T-cell (primary cell): ENCODE data around the gene ARAP3. TPM values are rescaled to one million over a fixed set of nuclear protein-coding genes. Genes with fewer than 3 reads are reported as not detected.
A peak's percentile ranks its signal among the peaks of the same experiment; 100 is the strongest.

Experiments used
- ATAC-seq, 4 experiments: fragments of 200-7000 bp in 3 of 4; fragments of 150-1000 bp in 1 of 4; cut with Tn5 transposase; replicated peaks in 1 of 4; 1 replicate in 3 of 4; 2 replicates in 1 of 4; pipeline ENCODE4 v1.10.0; 2021; ENCODE audit warnings: moderate library complexity in 3 of 4, mild to moderate bottlenecking in 2 of 4, moderate number of reproducible peaks in 1 of 4
- CTCF ChIA-PET, 2 donors: fragments of 300-600 bp; sonication (Branson Sonifier 250); formaldehyde crosslinking; loops; one replicate each; lab custom pipeline; 2022; ENCODE audit warnings: antibody characterized with exemption in 2 of 2; lab: Charles Lee
- POLR2A ChIA-PET, 2 donors: fragments of 300-600 bp; sonication (Branson Sonifier 250); formaldehyde crosslinking; loops; one replicate each; lab custom pipeline; 2022; ENCODE audit warnings: antibody characterized with exemption in 2 of 2; lab: Charles Lee
- DNase-seq, 35 experiments: peaks; one replicate each; pipeline versions ENCODE4 v3.0.0 to v3.0.0-alpha.2; 2013 to 2023
- H3K27ac ChIP-seq: one replicate; pipeline ENCODE4 v1.5.1; 2013; ENCODE audit warnings: low read length
- H3K27me3 ChIP-seq, 2 experiments: replicated peaks in 1 of 2; 1 replicate in 1 of 2; 2 replicates in 1 of 2; pipeline versions ENCODE4 v1.6.1 to v1.7.0; 2013; ENCODE audit warnings: low read length in 1 of 2, mixed read lengths in 1 of 2; ENCODE audit not compliant: control insufficient read depth in 2 of 2, insufficient read depth in 2 of 2; ENCODE audit errors: extremely low read depth in 1 of 2
- H3K36me3 ChIP-seq, 2 donors: 1 replicate in 1 of 2; 2 replicates in 1 of 2; pipeline versions ENCODE4 v1.6.1 to v1.7.0; 2013; ENCODE audit warnings: low read length in 1 of 2; ENCODE audit not compliant: control insufficient read depth in 2 of 2, insufficient read depth in 1 of 2; ENCODE audit errors: extremely low read depth in 1 of 2
- H3K4me1 ChIP-seq, 2 experiments: 1 replicate in 1 of 2; 2 replicates in 1 of 2; pipeline versions ENCODE4 v1.6.1 to v1.7.0; 2013; ENCODE audit warnings: low read length in 2 of 2, mixed read lengths in 1 of 2; ENCODE audit not compliant: insufficient read depth in 2 of 2, control insufficient read depth in 1 of 2; ENCODE audit errors: extremely low read depth in 1 of 2
- H3K4me3 ChIP-seq, 2 donors: 1 replicate in 1 of 2; 2 replicates in 1 of 2; pipeline versions ENCODE4 v1.5.1 to v1.7.0; 2013; ENCODE audit warnings: mild to moderate bottlenecking in 2 of 2, low read length in 1 of 2, moderate library complexity in 1 of 2; ENCODE audit not compliant: control insufficient read depth in 1 of 2; ENCODE audit errors: extremely low read depth in 1 of 2
- H3K9me3 ChIP-seq: 2 replicates; pipeline ENCODE4 v1.7.0; 2013
- H3K27ac Mint-ChIP-seq, 2 donors: one replicate each; pipeline ENCODE4 v1.8.0; 2020 to 2021; ENCODE audit warnings: mild to moderate bottlenecking in 2 of 2, mixed read lengths in 2 of 2
- H3K27me3 Mint-ChIP-seq, 2 donors: one replicate each; pipeline ENCODE4 v1.8.0; 2021 to 2022; ENCODE audit warnings: mixed read lengths in 2 of 2
- H3K36me3 Mint-ChIP-seq: one replicate; pipeline ENCODE4 v1.8.0; 2021; ENCODE audit warnings: mixed read lengths
- H3K4me1 Mint-ChIP-seq, 3 donors: one replicate each; pipeline ENCODE4 v1.8.0; 2020 to 2022; ENCODE audit warnings: mixed read lengths in 3 of 3, mild to moderate bottlenecking in 1 of 3
- H3K4me3 Mint-ChIP-seq, 3 donors: one replicate each; pipeline ENCODE4 v1.8.0; 2020 to 2022; ENCODE audit warnings: mild to moderate bottlenecking in 3 of 3, mixed read lengths in 3 of 3, moderate library complexity in 3 of 3
- H3K9me3 Mint-ChIP-seq, 3 donors: one replicate each; pipeline ENCODE4 v1.8.0; 2020 to 2022; ENCODE audit warnings: mixed read lengths in 3 of 3
- WGBS: methylation state at CpG from one replicate; pipeline ENCODE4 v1.1.5; 2013; ENCODE audit warnings: missing lambda C conversion rate; ENCODE audit not compliant: insufficient coverage; 5-methylcytosine and 5-hydroxymethylcytosine counted together
- total RNA-seq, 35 experiments: library from RNA in 6 of 35; stranded (reverse) in 6 of 35; fragments of 120-200 nt in 1 of 35; gene quantifications; one replicate each; pipeline versions ENCODE4 v1.2.1 to v1.2.4 and lab custom pipeline; 2013 to 2026

Gene ARAP3
- total RNA-seq, 5 donors from 2014 or later (not counting 1 experiment from before 2014, with no cell fraction given): 1.2 to 25.6 (median 20.5) TPM

DNA sequence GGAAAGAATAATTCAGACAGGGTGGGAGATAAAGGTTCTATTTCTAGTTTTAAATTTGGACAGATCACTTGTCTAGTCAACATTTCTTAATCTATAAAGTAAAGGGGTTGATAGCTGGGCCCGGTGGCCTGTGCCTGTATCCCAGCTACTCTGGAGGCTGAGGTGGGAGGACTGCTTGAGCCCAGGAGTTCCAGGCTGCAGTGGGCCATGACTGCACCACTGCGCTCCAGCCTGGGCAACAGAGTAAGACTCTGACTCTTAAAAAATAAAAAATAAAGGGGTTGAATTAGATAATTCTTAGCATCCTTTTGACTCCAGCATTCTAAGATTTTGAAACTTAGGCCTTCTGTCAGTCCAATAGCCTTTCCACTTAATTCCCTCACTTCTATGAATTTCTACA lies 74.0 kb downstream of the ARAP3 start:
- no CpG with 5 or more reads among the region's 2 CpGs for WGBS
- CTCF ChIA-PET: interaction anchor here (0.9 to 5.3 kb wide), 10 partner anchors 10 to 818 kb away, joined by 3 to 86 read pairs (median 8); partner anchors contain the start of genes DIAPH1 (in 1 of the 2), HDAC3 (in 1 of the 2), RELL2 (in 1 of the 2) and TAF7 (in 1 of the 2)
- POLR2A ChIA-PET: interaction anchor here (0.5 to 1.2 kb wide), 4 partner anchors 9 to 28 kb away, joined by 3 to 17 read pairs (median 6); no protein-coding TSS in a partner anchor
- no peak for ATAC-seq
- Mint-ChIP-seq H3K9me3 (no peaks in the 10 kb centered on the region), H3K4me3 (peak overlapping the region; percentile 47 to 73 (median 49)), H3K27ac (peak overlapping the region; percentile 88 to 92), H3K27me3 (no peaks in the 10 kb centered on the region), H3K36me3 (peaks cover 13% of the 10 kb centered on the region), H3K4me1 (peaks cover 92 to 99% (median 94%) of the 10 kb centered on the region in 3 donors)
- Histone ChIP-seq H3K27me3 (no peaks in the 10 kb centered on the region), H3K4me3 (no peak overlapping the region), H3K36me3 (peaks cover 0 to 9% of the 10 kb centered on the region in 2 donors), H3K27ac (peak overlapping the region; percentile 83), H3K4me1 (peaks cover 46 to 89% of the 10 kb centered on the region in 2 experiments), H3K9me3 (no peaks in the 10 kb centered on the region)
- no peak for DNase-seq

DNA sequence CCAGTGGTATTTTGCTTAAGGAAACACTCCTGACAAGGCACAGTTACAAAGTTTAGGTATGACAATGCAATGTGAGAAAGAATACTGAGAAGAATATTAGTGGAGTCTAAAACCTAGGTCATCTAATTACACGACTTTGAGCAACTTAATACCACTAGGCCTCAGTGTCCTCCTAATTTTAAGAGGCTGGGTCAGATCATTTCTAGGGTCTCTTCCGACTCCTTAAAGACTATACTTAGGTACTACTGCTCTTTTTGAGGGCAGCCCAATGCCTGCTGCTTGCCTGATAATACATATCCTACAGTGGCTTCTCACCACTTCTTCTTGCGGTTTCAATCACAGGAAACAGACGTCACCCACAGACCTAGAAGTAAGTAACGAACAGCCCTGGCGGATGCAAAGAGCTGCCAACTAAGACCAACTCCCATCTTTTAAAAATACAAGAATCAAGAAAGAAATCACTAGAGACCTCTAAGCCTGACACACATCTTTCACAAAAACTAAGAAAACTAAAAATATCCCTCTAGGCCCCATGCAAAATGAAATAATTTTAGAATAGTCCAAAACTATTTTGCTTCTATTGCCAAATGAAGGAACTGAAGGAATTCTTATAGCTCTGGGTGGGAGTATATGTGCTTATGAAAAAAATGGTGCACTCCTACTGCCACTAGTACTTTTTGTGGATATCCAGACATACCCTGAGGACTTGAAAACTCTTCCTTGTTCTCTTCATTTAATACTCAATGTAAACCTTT lies 76.3 kb downstream of the ARAP3 start:
- WGBS: 0% methylated on average over 2 of the region's 6 CpGs
- Histone ChIP-seq H3K27me3 (no peaks in the 10 kb centered on the region), H3K4me3 (peak overlapping the region; percentile 32 to 38), H3K9me3 (no peaks in the 10 kb centered on the region), H3K36me3 (no peaks in the 10 kb centered on the region), H3K27ac (peak overlapping the region; percentile 83), H3K4me1 (peaks cover 49 to 86% of the 10 kb centered on the region in 2 experiments)
- H3K27me3 Mint-ChIP-seq: no peaks in the 10 kb centered on the region
- peaks cover 6% of the 10 kb centered on the region for H3K36me3 Mint-ChIP-seq
- no peaks in the 10 kb centered on the region for H3K9me3 Mint-ChIP-seq
- ATAC-seq (peak; percentile 97 to 98 (median 98)), DNase-seq (peak; percentile 35 to 92 (median 75))
- peak overlapping the region; percentile 88 to 92 for H3K27ac Mint-ChIP-seq
- ChIA-PET CTCF (interaction anchor here in 1 of 2 donors (0.6 to 5.3 kb wide), 11 partner anchors 8 to 489 kb away, joined by 3 to 86 read pairs (median 5); partner anchors contain the start of genes DIAPH1, FCHSD1, HDAC3 and PCDHGA10), POLR2A (interaction anchor here (0.6 to 1.8 kb wide), 6 partner anchors 11 to 504 kb away, joined by 3 to 16 read pairs (median 3); no protein-coding TSS in a partner anchor)
- H3K4me3 Mint-ChIP-seq: peak overlapping the region; percentile 63 to 73 (median 72)
- peaks cover 93 to 96% (median 94%) of the 10 kb centered on the region in 3 donors for H3K4me1 Mint-ChIP-seq

DNA sequence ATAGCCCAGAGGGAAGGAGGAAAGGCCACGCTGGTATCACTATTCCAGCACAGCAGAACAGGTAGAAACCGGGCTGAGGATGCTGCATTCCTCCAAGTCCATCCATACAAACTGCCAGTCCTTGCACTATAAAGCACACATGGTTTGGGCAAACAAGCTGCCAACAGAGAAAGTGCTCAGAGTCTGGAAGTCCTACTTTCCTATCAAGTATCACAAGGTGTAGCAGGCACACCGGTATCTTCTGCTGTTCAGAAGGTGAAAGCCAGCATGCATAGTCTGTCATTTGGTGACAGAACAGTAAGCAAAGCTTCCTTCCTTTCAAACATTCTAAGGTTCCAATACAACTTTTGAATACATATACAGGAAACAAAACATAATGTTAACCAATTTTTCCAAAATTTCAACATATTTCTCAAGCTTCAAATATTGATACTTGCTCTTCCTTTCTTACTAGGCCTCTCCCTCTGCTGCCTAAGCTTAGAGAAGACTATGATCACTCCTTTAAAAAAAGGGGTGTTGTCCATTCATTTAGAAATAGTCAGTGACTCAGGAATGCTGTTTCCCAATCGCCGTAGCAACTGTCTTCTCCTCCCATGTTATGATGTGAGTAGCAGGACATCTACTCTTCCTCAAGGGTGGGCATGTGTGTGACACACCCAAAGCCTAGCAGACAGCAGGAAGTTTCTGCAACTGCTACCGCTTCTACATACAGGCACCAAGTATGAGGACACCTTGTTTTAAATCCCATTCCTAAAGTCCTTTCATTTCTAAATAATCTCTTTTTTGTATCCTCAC lies 77.9 kb downstream of the ARAP3 start:
- Histone ChIP-seq H3K4me1 (peaks cover 52 to 88% of the 10 kb centered on the region in 2 experiments), H3K4me3 (peak overlapping the region; percentile 12 to 51), H3K27ac (peak overlapping the region; percentile 83), H3K27me3 (no peaks in the 10 kb centered on the region), H3K9me3 (no peaks in the 10 kb centered on the region), H3K36me3 (no peaks in the 10 kb centered on the region)
- Mint-ChIP-seq H3K4me3 (peak overlapping the region; percentile 61 to 77 (median 73)), H3K4me1 (peaks cover 94 to 96% (median 94%) of the 10 kb centered on the region in 3 donors), H3K27ac (peak overlapping the region; percentile 93 to 98), H3K36me3 (no peaks in the 10 kb centered on the region), H3K27me3 (no peaks in the 10 kb centered on the region), H3K9me3 (no peaks in the 10 kb centered on the region)
- ChIA-PET CTCF (interaction anchor here (0.6 to 5.0 kb wide), 5 partner anchors 11 to 40 kb away, joined by 3 to 52 read pairs (median 6); partner anchors contain the start of gene DIAPH1 (in 1 of the 2)), POLR2A (interaction anchor here in 1 of 2 donors (0.7 kb wide), 1 partner anchor 13 kb away, joined by 3 read pairs; no protein-coding TSS in a partner anchor)
- DNase-seq (peak in 4 of 35 experiments; percentile 19 to 48 (median 22)), ATAC-seq (peak in 3 of 4 experiments; percentile 29 to 36 (median 32))
- 0% methylated on average over 2 of the region's 6 CpGs for WGBS

Other genes with a start within 250 kb of the ARAP3 start
- gene PCDHGC3, start 206.3 kb downstream of the ARAP3 start, total RNA-seq: under 1 TPM in 4 of 5 donors, not detected in 1; 0.12 to 0.30 (median 0.24) TPM
- under 1 TPM in 2 of 5 donors, not detected in 3; 0.18 to 0.51 TPM for gene PCDHGC4, start 197.2 kb downstream of the ARAP3 start, total RNA-seq
- not detected for gene PCDHGC5, start 193.1 kb downstream of the ARAP3 start, total RNA-seq
- 100 to 1,000 TPM; 190 to 271 (median 211) TPM for gene DIAPH1, start 63.2 kb downstream of the ARAP3 start, total RNA-seq
- 10 to 100 TPM; 68.5 to 78.5 (median 73.8) TPM for gene HDAC3, start 45.4 kb downstream of the ARAP3 start, total RNA-seq
- gene RELL2, start 45.2 kb downstream of the ARAP3 start, total RNA-seq: 10 to 100 TPM; 15.3 to 30.7 (median 26.0) TPM
- 100 to 1,000 TPM in 3 of 5 donors, 10 to 100 TPM in 2; 68.5 to 103 (median 101) TPM for gene FCHSD1, start 30.8 kb downstream of the ARAP3 start, total RNA-seq
- gene PCDH1, start 196.2 kb upstream of the ARAP3 start, total RNA-seq: 1 to 10 TPM in 2 of 5 donors, under 1 TPM in 3; 0.23 to 3.0 (median 0.82) TPM
- gene DELE1, start 241.6 kb upstream of the ARAP3 start, total RNA-seq: 100 to 1,000 TPM in 1 of 5 donors, 10 to 100 TPM in 4; 80.3 to 130 (median 85.2) TPM